Neural progenitor cell (in vitro differentiated cells): ENCODE measurements around the gene NEDD4. TPM values are rescaled to one million over a fixed set of nuclear protein-coding genes. Genes with fewer than 3 reads are reported as not detected.
A peak's percentile ranks its signal among the peaks of the same experiment; 100 is the strongest.
"Not testable (repeated sequence)": the region's sequence is repeated elsewhere in the genome, so short reads cannot be mapped to it uniquely, and the experiment has no call there.

Experiments
- DNase-seq: peaks from one replicate; pipeline ENCODE4 v3.0.0-alpha.2; 2016; ENCODE audit warnings: low spot score
- H2AFZ ChIP-seq: fragments of 200-600 bp; sonication (generic); replicated peaks from 2 replicates; pipeline ENCODE4 v1.6.1; 2016; ENCODE audit warnings: antibody characterized with exemption
- H3F3A ChIP-seq: fragments of 200-600 bp; sonication (generic); 2 replicates; pipeline ENCODE4 v1.6.1; 2016; ENCODE audit warnings: antibody characterized with exemption, low read depth
- H3K27ac ChIP-seq: fragments of 200-600 bp; sonication (generic); 2 replicates; pipeline ENCODE4 v1.5.1; 2016; ENCODE audit warnings: mild to moderate bottlenecking
- H3K27me3 ChIP-seq: fragments of 200-600 bp; sonication (generic); 2 replicates; pipeline ENCODE4 v1.6.1; 2016; ENCODE audit warnings: mild to moderate bottlenecking, moderate library complexity
- H3K36me3 ChIP-seq: fragments of 200-600 bp; sonication (generic); 2 replicates; pipeline ENCODE4 v1.5.1; 2016
- H3K4me1 ChIP-seq: fragments of 200-600 bp; sonication (generic); 2 replicates; pipeline ENCODE4 v1.6.1; 2016; ENCODE audit warnings: mixed run types
- H3K4me2 ChIP-seq: fragments of 200-600 bp; sonication (generic); 2 replicates; pipeline ENCODE4 v1.6.1; 2016
- H3K4me3 ChIP-seq: fragments of 200-600 bp; sonication (generic); 2 replicates; pipeline ENCODE4 v1.5.1; 2016
- H3K79me2 ChIP-seq: fragments of 200-600 bp; sonication (generic); 2 replicates; pipeline ENCODE4 v1.6.1; 2016; ENCODE audit warnings: low read depth
- H3K9ac ChIP-seq: fragments of 200-600 bp; sonication (generic); 2 replicates; pipeline ENCODE4 v1.6.1; 2016
- H3K9me3 ChIP-seq: fragments of 200-600 bp; sonication (generic); 2 replicates; pipeline ENCODE4 v1.5.1; 2016; ENCODE audit warnings: low read depth
- H4K20me1 ChIP-seq: fragments of 200-600 bp; sonication (generic); 2 replicates; pipeline ENCODE4 v1.6.1; 2016; ENCODE audit warnings: low read depth
- H3K27ac Mint-ChIP-seq: 3 replicates; pipeline ENCODE4 v1.8.0; 2021; ENCODE audit warnings: mixed read lengths
- H3K27me3 Mint-ChIP-seq: 2 replicates; pipeline ENCODE4 v1.8.0; 2022; ENCODE audit warnings: low read depth, mild to moderate bottlenecking, inconsistent platforms, moderate library complexity, mixed read lengths; ENCODE audit not compliant: insufficient read depth
- H3K36me3 Mint-ChIP-seq: 3 replicates; pipeline ENCODE4 v1.8.0; 2021; ENCODE audit warnings: mixed read lengths
- H3K4me1 Mint-ChIP-seq: 3 replicates; pipeline ENCODE4 v1.8.0; 2021; ENCODE audit warnings: mixed read lengths
- H3K4me3 Mint-ChIP-seq: 3 replicates; pipeline ENCODE4 v1.8.0; 2021; ENCODE audit warnings: mild to moderate bottlenecking, moderate library complexity, mixed read lengths
- H3K9me3 Mint-ChIP-seq: 3 replicates; pipeline ENCODE4 v1.8.0; 2020; ENCODE audit warnings: mixed read lengths
- CTCF ChIP-seq: fragments of 200-600 bp; sonication (generic); IDR thresholded peaks from 2 replicates; pipeline ENCODE4 v1.5.1; 2017; ENCODE audit warnings: antibody characterized with exemption, mild to moderate bottlenecking
- EZH2 ChIP-seq: fragments of 200-600 bp; sonication (generic); IDR thresholded peaks from 2 replicates; pipeline ENCODE4 v1.6.1; 2017; ENCODE audit warnings: antibody characterized with exemption, mild to moderate bottlenecking, moderate library complexity
- EZH2phosphoT487 ChIP-seq: fragments of 200-600 bp; sonication (generic); IDR thresholded peaks from 2 replicates; pipeline ENCODE4 v1.6.1; 2017; ENCODE audit warnings: antibody characterized with exemption
- total RNA-seq: library from RNA; depleted of rRNA; stranded (reverse); fragments of >200 nt; gene quantifications from 2 replicates; pipeline ENCODE4 v1.2.3, GENCODE V29; 2015; ENCODE audit warnings: low replicate concordance

NEDD4 gene
- total RNA-seq, 1 donor from 2014 or later: 36.7 TPM

GRCh38 chr15:55789066-55789660 is 204.2 kb downstream of the NEDD4 start:
- DNase-seq: peak; percentile 19
- Histone ChIP-seq H3K9me3 (no peaks in the 10 kb centered on the region), H3K27ac (no peak overlapping the region), H3K4me3 (no peak overlapping the region), H3K79me2 (no peaks in the 10 kb centered on the region), H3K36me3 (no peaks in the 10 kb centered on the region), H3K4me1 (peaks cover 31% of the 10 kb centered on the region), H3K27me3 (no peaks in the 10 kb centered on the region), H3K9ac (no peak overlapping the region), H2AFZ (no peak overlapping the region), H4K20me1 (no peaks in the 10 kb centered on the region), H3K4me2 (no peak overlapping the region), H3F3A (peaks cover 30% of the 10 kb centered on the region)
- Mint-ChIP-seq H3K27ac (peak overlapping the region; percentile 64), H3K36me3 (peaks cover 7% of the 10 kb centered on the region), H3K4me3 (peak overlapping the region; percentile 69), H3K27me3 (peaks cover 11% of the 10 kb centered on the region), H3K4me1 (peaks cover 30% of the 10 kb centered on the region), H3K9me3 (peaks cover 31% of the 10 kb centered on the region)
- peak; percentile 56 for TF ChIP-seq CTCF
- no peak for TF ChIP-seq EZH2phosphoT487
- TF ChIP-seq EZH2: no peak

- no peaks in the 10 kb centered on the region for H3K36me3 ChIP-seq
- Mint-ChIP-seq H3K27ac (peak overlapping the region; percentile 92), H3K4me3 (no peak overlapping the region), H3K27me3 (peaks cover 8% of the 10 kb centered on the region), H3K9me3 (peaks cover 18% of the 10 kb centered on the region), H3K36me3 (peaks cover 7% of the 10 kb centered on the region), H3K4me1 (peaks cover 50% of the 10 kb centered on the region)
- no peaks in the 10 kb centered on the region for H4K20me1 ChIP-seq
- H3K4me1 ChIP-seq: peaks cover 45% of the 10 kb centered on the region
- no peaks in the 10 kb centered on the region for H3K27me3 ChIP-seq
- peaks cover 39% of the 10 kb centered on the region for H3F3A ChIP-seq
- DNase-seq: peak; percentile 61
- no peaks in the 10 kb centered on the region for H3K79me2 ChIP-seq
- no peak overlapping the region for H3K4me3 ChIP-seq
- H3K9ac ChIP-seq: no peak overlapping the region
- H3K4me2 ChIP-seq: peak overlapping the region; percentile 59
- H3K27ac ChIP-seq: peak overlapping the region; percentile 86
- no peak overlapping the region for H2AFZ ChIP-seq
- H3K9me3 ChIP-seq: no peaks in the 10 kb centered on the region
- TF ChIP-seq EZH2phosphoT487: no peak
- no peak for TF ChIP-seq CTCF
- no peak for TF ChIP-seq EZH2
Measured at GRCh38 chr15:55786341-55786740, 207.1 kb downstream of the NEDD4 start.

DNA sequence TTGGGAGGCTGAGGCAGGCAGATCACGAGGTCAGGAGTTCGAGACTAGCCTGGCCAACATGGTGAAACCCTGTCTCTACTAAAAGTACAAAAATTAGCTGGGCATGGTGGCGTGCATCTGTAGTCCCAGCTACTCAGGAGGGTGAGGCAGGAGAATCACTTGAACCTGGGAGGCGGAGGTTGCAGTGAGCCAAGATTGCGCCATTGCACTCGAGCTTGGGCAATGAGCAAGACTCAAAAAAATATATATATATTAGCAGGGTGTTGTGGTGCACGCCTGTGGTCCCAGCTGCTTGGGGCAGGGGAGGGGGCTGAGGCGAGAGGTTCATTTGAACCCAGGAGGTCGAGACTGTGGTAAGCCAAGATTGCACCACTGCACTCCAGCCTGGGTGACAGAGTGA is 207.8 kb downstream of the NEDD4 start:
- not testable (repeated sequence) for H3K27ac Mint-ChIP-seq, H3K4me3 ChIP-seq, H3K36me3 Mint-ChIP-seq, H3K9ac ChIP-seq, H3K4me3 Mint-ChIP-seq, H3K27ac ChIP-seq, DNase-seq, H2AFZ ChIP-seq, H3K36me3 ChIP-seq, H3K9me3 ChIP-seq, H4K20me1 ChIP-seq, H3K27me3 ChIP-seq, H3K79me2 ChIP-seq, H3K27me3 Mint-ChIP-seq
- H3K4me2 ChIP-seq: peak overlapping the region; percentile 59
- H3K4me1 Mint-ChIP-seq: peaks cover 50% of the 10 kb centered on the region
- peaks cover 39% of the 10 kb centered on the region for H3F3A ChIP-seq
- peaks cover 45% of the 10 kb centered on the region for H3K4me1 ChIP-seq
- peaks cover 16% of the 10 kb centered on the region for H3K9me3 Mint-ChIP-seq

- Histone ChIP-seq H3K4me1 (peaks cover 45% of the 10 kb centered on the region), H3K9me3 (no peaks in the 10 kb centered on the region), H3K27ac (no peak overlapping the region), H3K9ac (no peak overlapping the region), H3K36me3 (no peaks in the 10 kb centered on the region), H4K20me1 (no peaks in the 10 kb centered on the region), H3K27me3 (no peaks in the 10 kb centered on the region), H3F3A (peaks cover 39% of the 10 kb centered on the region), H3K4me2 (no peak overlapping the region), H3K4me3 (no peak overlapping the region), H2AFZ (no peak overlapping the region), H3K79me2 (no peaks in the 10 kb centered on the region)
- H3K36me3 Mint-ChIP-seq: peaks cover 3% of the 10 kb centered on the region
- peak overlapping the region; percentile 36 for H3K4me3 Mint-ChIP-seq
- TF ChIP-seq EZH2phosphoT487 (no peak), CTCF (no peak), EZH2 (no peak)
- peaks cover 50% of the 10 kb centered on the region for H3K4me1 Mint-ChIP-seq
- peaks cover 18% of the 10 kb centered on the region for H3K9me3 Mint-ChIP-seq
- H3K27ac Mint-ChIP-seq: peak overlapping the region; percentile 59
- H3K27me3 Mint-ChIP-seq: peaks cover 15% of the 10 kb centered on the region
- DNase-seq: no peak
Measured at GRCh38 chr15:55784286-55784685, 209.1 kb downstream of the NEDD4 start.
